Glomerular visceral epithelial cell (primary cell): Measurements from ENCODE around the gene CXCR3.
"Not testable (repeated sequence)": the region's sequence is repeated elsewhere in the genome, so short reads cannot be mapped to it uniquely, and the experiment has no call there.

Experiments
- DNase-seq: peaks from one replicate; pipeline ENCODE4 v3.0.0-alpha.2; 2016; ENCODE audit errors: extremely low spot score

The CXCR3 gene

DNA sequence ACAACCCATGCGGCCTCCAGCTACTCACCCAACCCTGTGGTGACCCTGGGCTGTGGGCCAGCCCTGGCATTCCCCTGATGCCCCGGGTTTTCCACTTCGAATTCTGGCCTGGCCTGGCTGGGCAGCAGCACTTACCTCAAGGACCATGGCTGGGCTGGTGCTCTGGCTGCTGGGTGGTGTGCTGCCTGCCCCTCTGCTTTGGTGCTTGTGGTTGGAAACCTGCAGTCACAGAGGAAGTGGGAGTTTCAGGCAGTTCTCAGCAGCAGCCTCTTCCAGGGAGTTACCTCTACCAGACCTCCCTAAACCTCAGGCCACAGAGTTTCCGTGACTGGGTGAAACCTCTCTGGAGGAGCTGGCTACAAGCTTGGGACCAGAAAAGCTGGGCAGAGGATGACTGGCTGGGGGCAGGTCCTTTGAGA lies at the start of gene CXCR3:
TSS of gene CXCR3 (minus strand) at position 209 of the 419 bp plus-strand sequence. CDS start at position 147, 62 bp downstream.
- DNase-seq: peak; percentile 74

GRCh38 chrX:71667328-71668247 lies 49.3 kb upstream of the CXCR3 start, which contains the start of gene LOC101059915:
Gene LOC101059915, plus strand, starts transcription at chrX:71667546.
- DNase-seq: no peak

DNA sequence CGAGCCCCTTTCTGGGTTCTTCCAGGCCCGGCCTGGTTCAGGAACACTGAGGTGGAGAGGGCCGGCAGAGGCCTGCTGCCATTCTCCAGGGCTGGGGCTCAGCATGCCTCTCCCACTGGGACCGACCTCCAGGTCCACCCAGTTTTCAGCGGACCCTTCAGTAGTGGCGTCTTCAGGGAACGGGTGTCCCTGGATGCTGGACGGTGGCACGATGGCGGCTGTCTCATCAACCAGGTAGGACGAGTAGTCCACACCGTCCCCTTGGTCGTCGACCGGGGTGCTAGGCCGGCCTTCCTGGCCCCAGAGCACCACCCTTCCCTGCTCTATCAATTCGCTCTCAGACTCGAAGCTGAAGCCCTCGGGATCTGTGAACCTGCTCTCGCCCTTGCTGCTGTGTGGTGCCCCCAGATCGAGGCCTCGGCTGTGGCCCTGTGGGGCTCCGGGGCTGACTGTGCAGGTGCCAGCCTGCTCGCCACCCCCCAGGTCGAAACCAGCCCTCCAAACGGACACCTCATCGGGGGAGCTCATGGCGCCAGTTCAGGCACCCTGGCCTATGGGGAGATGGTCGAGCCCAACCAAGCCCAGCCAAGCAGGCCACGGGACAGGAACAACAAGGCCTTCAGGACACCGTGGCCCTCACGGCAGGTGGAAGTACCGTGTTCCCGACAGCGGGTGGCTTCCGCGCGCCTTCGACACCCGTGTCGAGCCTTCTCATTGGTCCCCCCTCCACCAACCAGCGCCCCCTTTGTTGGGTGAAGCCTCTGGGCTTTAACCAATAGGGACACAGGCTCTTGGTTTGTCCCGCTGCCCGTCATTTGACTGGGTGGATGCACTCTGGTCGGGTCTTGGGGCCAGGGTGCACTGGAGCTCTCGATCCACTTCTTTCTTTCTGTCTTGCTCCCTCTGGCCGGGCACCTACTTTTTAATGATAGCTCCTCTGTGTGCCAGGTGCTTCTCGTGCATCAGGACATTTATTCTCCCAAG lies 48.2 kb upstream of the CXCR3 start:
- no peak for DNase-seq

DNA sequence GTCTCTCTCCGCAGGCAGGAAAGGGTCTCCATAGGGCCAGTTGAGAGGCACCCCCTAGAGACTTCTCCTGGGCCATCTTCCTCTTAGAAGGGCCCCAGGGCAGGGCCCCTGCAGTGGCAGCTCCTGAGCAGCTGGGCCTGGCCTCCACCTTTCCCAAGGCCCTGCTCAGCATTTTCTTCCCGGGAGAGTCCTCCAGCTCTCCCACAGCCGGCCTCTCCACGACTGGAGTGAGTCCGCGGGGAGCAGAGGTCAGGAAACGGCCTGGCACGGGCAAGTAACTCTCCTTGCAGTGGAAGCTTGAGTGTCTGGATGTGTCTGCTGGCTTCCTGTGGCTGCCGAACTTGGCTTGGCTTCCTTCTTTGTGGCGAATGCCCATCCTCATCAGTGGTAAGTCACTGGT lies 47.4 kb upstream of the CXCR3 start:
- DNase-seq: no peak

GRCh38 chrX:71664889-71665491 lies 46.7 kb upstream of the CXCR3 start:
- no peak for DNase-seq

DNA sequence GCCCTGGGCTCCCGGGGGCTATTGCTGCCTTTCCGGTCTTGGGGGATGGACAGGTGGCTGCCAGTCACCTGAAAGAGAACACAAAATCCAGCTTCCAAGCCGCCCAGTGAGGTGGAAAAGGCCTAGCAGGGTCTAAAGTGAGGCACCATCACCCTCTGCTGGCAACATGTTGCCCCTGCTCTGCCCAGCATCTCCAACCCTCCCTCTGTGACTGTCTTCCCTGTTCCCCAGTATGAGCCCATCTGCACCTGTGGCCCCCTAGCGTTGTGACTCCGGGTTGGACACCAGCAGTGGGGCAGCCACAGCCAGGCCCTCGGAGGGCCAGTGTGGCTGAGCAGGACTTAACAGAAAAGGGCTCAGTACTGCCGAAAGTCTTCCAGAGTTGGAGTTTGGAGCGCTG lies 45.9 kb upstream of the CXCR3 start:
- DNase-seq: peak; percentile 26

- DNase-seq: not testable (repeated sequence)
Observed at GRCh38 chrX:71663238-71663637, 44.9 kb upstream of the CXCR3 start.

DNA sequence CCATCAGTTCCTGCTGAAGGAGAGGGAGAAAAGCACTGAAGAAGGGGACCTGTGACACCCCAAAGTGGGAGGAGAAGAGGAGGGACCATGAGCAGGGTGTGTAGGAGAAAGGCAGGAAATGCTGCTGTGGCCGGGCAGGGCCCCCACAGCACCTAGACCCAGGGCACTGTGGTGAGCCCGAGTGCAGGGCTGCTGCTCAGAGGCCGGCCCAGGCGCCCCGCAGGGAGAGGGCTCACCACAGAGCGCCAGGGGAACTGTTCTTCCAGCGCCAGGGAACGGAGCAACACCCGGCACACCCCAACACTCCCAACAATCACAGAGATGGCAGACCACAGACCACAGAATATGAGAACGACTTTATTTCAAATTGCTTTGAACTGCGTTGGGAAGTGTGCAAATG lies 44.3 kb upstream of the CXCR3 start:
- DNase-seq: not testable (repeated sequence)

- DNase-seq: no peak
Observed at GRCh38 chrX:71661919-71662318, 43.6 kb upstream of the CXCR3 start.

GRCh38 chrX:71660562-71661416 lies 42.5 kb upstream of the CXCR3 start:
- no peak for DNase-seq

DNA sequence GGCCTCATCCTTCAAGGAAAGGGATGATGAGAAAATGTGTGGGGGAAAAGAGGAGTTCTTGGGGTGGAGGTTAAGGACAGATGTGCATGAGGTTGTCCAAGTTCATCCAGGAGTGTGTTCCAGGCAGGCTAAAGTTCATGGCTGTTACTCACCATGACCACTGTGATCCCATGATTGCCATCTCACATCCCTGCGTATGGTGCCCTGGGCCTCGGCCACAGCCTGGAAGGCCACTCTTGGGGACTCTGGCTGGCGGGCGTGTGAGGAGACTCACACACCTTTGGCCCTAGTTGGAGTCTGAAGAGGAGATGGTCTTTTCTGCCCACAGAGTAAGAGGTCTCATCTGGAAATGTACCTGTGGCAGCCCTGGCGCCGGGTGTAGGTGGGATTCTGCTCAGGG lies 41.6 kb upstream of the CXCR3 start:
- no peak for DNase-seq

DNA sequence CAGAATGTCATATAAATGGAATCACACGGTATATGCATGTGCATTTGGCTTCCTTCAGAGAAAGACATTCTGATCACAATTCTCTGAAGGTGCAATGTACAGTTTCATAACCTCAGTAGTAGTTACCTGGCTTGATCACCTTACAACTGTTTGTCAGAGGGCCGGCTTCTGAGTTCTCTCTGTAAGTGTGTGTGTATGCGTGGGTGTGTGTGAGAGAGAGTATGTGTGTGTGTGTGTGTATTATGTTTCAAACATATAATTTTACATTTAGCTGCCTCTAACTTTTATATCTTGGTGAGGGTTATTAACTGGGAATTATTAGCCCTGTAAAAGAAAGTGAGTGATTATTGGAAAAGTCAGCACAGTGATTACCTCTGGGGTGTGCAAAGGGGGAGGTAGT lies 41.0 kb upstream of the CXCR3 start:
- DNase-seq: no peak

- DNase-seq: no peak
Observed at GRCh38 chrX:71657267-71657666, 39.0 kb upstream of the CXCR3 start.

DNA sequence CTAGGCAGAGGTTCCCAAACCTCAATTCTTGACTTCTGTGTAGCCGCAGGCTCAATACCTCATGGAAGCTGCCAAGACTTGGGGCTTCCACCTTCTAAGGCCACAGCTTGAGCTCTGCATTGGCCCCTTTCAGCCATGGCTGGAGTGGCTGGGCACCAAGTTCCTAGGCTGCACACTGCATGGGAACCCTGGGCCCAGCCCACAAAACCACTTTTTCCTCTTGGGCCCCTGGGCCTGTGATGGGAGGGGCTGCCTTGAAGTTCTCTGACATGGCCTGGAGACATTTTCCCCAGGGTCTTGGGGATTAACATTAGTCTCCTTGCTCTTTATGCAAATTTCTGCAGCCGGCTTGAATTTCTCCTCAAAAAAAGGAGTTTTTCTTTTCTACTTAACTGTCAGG lies 35.0 kb upstream of the CXCR3 start:
- DNase-seq: no peak

DNA sequence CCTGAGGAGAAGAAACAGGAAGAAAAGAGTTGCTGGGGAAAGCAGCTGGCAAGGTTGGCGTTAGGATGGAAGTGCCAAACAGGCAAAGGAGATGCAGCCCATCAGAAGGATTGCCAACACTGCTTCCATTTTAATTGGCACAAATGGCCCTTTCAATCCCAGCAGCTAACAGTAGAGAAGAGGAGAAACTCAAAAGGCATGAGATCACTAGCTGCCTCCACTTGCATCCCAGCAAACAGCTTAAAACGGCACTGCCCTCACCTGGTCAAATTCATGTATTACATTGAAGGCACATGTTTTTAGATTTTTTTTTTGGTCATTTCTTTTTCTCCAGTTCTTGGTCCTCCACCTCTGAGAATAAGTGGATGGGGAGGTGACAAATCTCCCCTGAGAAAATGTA lies 34.1 kb upstream of the CXCR3 start:
- peak; percentile 55 for DNase-seq

DNA sequence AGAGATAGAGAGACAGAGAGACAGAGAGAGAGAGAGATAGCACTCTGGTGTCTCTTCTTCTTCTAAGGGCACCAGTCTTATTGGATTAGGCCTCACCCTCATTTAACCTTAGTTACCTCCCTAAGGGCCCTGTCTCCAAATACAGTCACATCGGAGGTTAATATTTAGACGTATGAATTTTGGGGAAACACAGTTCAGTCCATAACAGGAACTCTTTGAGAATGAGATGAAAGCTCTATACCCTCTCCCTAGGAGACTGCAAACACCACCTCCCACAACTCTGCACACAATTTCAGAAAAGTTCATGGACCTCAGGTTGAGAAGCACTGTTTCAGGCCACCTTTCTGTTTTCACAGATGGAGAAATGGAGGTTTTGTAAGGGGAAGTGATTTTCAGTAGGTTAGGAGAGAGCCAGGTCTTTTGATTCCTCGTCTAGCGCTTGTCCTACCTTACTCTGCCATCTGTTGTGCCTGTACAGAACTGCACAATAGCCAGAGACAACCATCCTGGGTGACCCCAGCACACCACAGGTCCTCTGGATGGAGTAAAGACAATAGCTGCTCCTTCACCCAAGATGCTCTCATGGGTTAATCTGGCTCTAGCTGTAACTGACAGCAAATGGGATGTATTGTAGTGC lies 32.1 kb upstream of the CXCR3 start:
- peak; percentile 13 for DNase-seq

- DNase-seq: not testable (repeated sequence)
Observed at GRCh38 chrX:71644406-71644805, 26.1 kb upstream of the CXCR3 start.

DNA sequence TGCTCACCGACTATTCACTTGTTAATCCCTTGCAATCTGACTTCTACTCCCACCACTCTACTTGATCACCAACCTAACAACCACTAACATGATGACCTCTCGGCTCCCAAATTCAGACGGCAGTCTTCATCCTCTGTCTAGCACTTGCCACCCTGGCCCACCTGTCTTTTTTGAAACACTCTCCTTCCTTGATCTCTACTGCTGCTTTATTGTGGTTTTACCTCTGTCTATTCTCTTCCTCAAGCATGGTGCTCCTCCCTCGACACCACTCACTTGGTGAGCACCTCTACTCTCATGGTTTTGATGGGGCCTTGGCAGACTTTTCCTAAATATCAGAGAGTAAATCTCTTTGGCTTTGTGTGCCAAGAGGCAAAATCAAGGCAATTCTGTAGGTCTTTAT lies 21.7 kb upstream of the CXCR3 start:
- no peak for DNase-seq

DNA sequence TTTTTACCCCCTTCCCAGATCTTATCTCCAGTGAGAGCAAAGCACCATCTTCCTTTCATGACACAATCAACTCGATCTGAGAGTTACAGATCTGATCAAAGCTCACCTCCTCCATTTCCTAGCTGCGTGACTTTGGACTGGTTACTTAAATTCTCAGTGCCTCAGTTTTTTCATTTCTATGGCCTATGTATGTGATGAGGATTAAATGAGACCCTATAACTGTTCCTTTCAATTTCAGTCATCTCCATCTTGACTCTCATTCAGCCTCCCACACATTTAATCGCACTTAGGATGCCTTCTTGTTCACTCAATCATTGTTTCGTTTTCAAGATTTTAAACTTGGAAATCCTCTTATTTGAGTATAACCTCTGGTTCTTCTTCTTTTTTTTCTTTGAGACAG lies 20.1 kb upstream of the CXCR3 start:
- DNase-seq: no peak

DNA sequence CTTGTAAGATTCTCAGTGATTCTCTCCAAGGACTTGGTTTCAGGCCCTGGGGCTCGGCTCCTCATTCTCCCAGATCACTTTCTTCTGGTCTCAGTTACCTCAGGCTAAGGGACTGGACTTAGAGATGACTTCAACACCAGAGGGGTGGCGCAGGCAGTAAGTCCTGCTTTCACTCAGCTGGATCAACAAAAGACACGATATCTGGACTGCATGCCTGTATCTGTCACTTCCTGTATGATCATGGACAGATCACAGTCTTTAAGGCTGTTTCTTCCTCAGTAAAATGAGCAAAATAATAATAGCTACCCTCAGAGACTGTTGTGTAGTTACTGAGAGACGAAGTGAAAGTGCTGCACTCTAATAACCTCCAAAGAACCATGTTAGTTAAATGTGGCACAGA lies 19.5 kb upstream of the CXCR3 start:
- no peak for DNase-seq

DNA sequence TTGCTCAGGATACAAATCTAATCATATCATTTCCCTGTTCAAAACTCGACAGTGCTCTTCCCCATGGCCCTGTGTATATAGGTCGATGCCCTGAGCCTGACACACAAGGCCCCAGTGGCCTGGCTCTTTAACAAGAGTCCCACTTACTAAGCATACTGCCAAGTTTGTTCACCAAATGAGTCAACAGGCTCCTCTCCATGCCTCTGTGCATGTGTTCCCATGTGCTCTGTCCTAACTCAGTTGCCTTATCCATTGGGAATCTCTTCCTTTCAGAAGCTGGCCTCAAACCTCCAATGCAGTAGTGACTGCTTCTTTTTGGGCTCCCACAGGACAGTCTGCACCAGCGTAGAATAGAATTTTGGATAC lies 18.9 kb upstream of the CXCR3 start:
- DNase-seq: no peak
